DOHH2 (cell line): ENCODE data around the gene LAMC3.

Experiments
- H3F3A ChIP-seq: fragments of 200-600 bp; sonication (generic), shearing (Covaris generic); 2 replicates; pipeline ENCODE4 v1.6.0; 2016; ENCODE audit warnings: antibody characterized with exemption, mild to moderate bottlenecking; ENCODE audit not compliant: control insufficient read depth, insufficient read depth
- H3K27ac ChIP-seq: fragments of 200-600 bp; sonication (generic); 2 replicates; pipeline ENCODE4 v1.5.1; 2014; ENCODE audit warnings: low read depth, mild to moderate bottlenecking, low read length, moderate library complexity
- H3K27me3 ChIP-seq: fragments of 200-600 bp; sonication (generic); 2 replicates; pipeline ENCODE4 v1.6.1; 2014; ENCODE audit warnings: mild to moderate bottlenecking, low read length, mixed read lengths; ENCODE audit not compliant: control insufficient read depth
- H3K36me3 ChIP-seq: fragments of 200-600 bp; sonication (generic); 2 replicates; pipeline ENCODE4 v1.6.1; 2014; ENCODE audit warnings: mild to moderate bottlenecking, low read length, moderate library complexity, mixed read lengths; ENCODE audit not compliant: control insufficient read depth
- H3K4me1 ChIP-seq: fragments of 200-600 bp; sonication (generic); 2 replicates; pipeline ENCODE4 v1.6.1; 2014; ENCODE audit warnings: mild to moderate bottlenecking, low read length, mixed read lengths; ENCODE audit not compliant: control insufficient read depth
- H3K4me2 ChIP-seq: fragments of 200-600 bp; sonication (generic); 2 replicates; pipeline ENCODE4 v1.6.0; 2014; ENCODE audit warnings: mild to moderate bottlenecking, low read length, moderate library complexity
- H3K4me3 ChIP-seq: fragments of 200-600 bp; sonication (generic); 2 replicates; pipeline ENCODE4 v1.5.1; 2014; ENCODE audit warnings: mild to moderate bottlenecking, low read length, mixed read lengths
- H3K79me2 ChIP-seq: fragments of 200-600 bp; sonication (generic); 2 replicates; pipeline ENCODE4 v1.6.1; 2014; ENCODE audit warnings: mild to moderate bottlenecking, low read length, mixed read lengths; ENCODE audit not compliant: control insufficient read depth
- H3K9me2 ChIP-seq: fragments of 200-600 bp; sonication (generic); replicated peaks from 2 replicates; pipeline ENCODE4 v1.6.1; 2014; ENCODE audit warnings: mild to moderate bottlenecking, low read length, mixed read lengths; ENCODE audit not compliant: control insufficient read depth
- H3K9me3 ChIP-seq: fragments of 200-600 bp; sonication (generic); 2 replicates; pipeline ENCODE4 v1.6.1; 2014; ENCODE audit warnings: antibody characterized with exemption, low read length, mixed read lengths; ENCODE audit not compliant: control insufficient read depth, insufficient read depth
- H4K20me1 ChIP-seq: fragments of 200-600 bp; sonication (generic); 2 replicates; pipeline ENCODE4 v1.6.0; 2014; ENCODE audit warnings: low read depth, mild to moderate bottlenecking, antibody characterized with exemption, low read length, moderate library complexity; ENCODE audit not compliant: control insufficient read depth, insufficient read depth
- EZH2phosphoT487 ChIP-seq: fragments of 200-600 bp; sonication (generic); IDR thresholded peaks from 2 replicates; pipeline ENCODE4 v1.6.1; 2017; ENCODE audit warnings: borderline replicate concordance, mild to moderate bottlenecking, antibody characterized with exemption, low read length, moderate library complexity, mixed read lengths
- TF ChIP-seq, protein P1 (sequence below): fragments of 200-600 bp; sonication (generic); IDR thresholded peaks from one replicate; pipeline ENCODE4 v1.5.1; 2014; ENCODE audit warnings: antibody characterized with exemption, mild to moderate bottlenecking, low read depth, low read length; ENCODE audit not compliant: poor library complexity, severe bottlenecking

LAMC3 gene

DNA sequence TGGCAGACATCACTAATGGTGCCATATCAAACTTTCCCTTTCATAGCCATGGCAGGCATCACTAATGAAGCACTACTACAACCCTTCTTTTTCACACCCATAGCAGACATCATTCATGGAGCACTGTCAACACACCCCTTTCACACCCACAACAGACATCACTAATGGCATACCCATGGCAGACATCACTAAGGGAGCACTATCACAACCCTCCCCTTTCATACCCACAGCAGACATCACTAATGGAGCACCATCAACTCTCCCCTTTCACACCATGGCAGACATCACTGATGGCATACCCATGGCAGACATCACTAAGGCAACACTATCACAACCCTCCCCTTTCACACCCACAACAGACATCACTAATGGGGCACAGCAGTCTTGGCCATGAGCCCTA, 33.7 kb downstream of the LAMC3 start:
- 0 out of 2 replicates have a peak, but pooled peaks cover 4% of the 10 kb centered on the region for H3K27me3 ChIP-seq
- TF ChIP-seq, protein P1, sequence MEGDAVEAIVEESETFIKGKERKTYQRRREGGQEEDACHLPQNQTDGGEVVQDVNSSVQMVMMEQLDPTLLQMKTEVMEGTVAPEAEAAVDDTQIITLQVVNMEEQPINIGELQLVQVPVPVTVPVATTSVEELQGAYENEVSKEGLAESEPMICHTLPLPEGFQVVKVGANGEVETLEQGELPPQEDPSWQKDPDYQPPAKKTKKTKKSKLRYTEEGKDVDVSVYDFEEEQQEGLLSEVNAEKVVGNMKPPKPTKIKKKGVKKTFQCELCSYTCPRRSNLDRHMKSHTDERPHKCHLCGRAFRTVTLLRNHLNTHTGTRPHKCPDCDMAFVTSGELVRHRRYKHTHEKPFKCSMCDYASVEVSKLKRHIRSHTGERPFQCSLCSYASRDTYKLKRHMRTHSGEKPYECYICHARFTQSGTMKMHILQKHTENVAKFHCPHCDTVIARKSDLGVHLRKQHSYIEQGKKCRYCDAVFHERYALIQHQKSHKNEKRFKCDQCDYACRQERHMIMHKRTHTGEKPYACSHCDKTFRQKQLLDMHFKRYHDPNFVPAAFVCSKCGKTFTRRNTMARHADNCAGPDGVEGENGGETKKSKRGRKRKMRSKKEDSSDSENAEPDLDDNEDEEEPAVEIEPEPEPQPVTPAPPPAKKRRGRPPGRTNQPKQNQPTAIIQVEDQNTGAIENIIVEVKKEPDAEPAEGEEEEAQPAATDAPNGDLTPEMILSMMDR, result no peak
- no peak for TF ChIP-seq EZH2phosphoT487
- no peaks in the 10 kb centered on the region for H3K9me3 ChIP-seq
- no peaks in the 10 kb centered on the region for H4K20me1 ChIP-seq
- peak overlapping the region; percentile 79 for H3K27ac ChIP-seq
- peak overlapping the region; percentile 68 for H3K4me2 ChIP-seq
- H3F3A ChIP-seq, result peaks cover 6% of the 10 kb centered on the region
- H3K9me2 ChIP-seq, result no peaks in the 10 kb centered on the region
- peaks cover 38% of the 10 kb centered on the region for H3K4me1 ChIP-seq
- H3K4me3 ChIP-seq, result peak overlapping the region; percentile 53
- no peaks in the 10 kb centered on the region for H3K36me3 ChIP-seq
- no peaks in the 10 kb centered on the region for H3K79me2 ChIP-seq

DNA sequence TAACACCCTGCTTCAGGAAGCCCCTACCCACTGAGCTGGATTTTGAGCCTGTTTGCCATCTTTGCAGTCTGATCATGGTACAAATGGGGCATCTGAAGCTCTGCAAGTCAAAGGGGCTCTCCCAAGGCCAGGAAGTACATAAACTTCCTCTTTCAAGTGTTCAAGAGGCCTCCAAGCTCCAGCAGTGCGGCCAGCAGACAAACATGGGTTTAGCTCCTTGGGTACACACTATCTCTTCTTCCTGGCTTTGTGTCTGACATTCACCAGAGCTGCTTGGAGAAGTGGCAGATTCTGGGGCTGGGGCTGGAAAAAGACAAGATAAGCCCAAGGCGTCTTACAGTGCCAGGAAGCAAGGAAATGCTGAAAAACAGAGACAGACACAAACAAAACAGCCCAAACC, 34.1 kb downstream of the LAMC3 start:
- H3K9me3 ChIP-seq, result no peaks in the 10 kb centered on the region
- H3K4me3 ChIP-seq, result peak overlapping the region; percentile 53
- no peaks in the 10 kb centered on the region for H4K20me1 ChIP-seq
- H3K36me3 ChIP-seq, result no peaks in the 10 kb centered on the region
- peaks cover 6% of the 10 kb centered on the region for H3F3A ChIP-seq
- H3K27me3 ChIP-seq, result 0 out of 2 replicates have a peak, but pooled peaks cover 3% of the 10 kb centered on the region
- H3K4me2 ChIP-seq, result peak overlapping the region; percentile 68
- H3K9me2 ChIP-seq, result no peaks in the 10 kb centered on the region
- no peaks in the 10 kb centered on the region for H3K79me2 ChIP-seq
- no peak for TF ChIP-seq EZH2phosphoT487
- TF ChIP-seq, protein P1, result no peak
- peaks cover 38% of the 10 kb centered on the region for H3K4me1 ChIP-seq
- H3K27ac ChIP-seq, result peak overlapping the region; percentile 79

DNA sequence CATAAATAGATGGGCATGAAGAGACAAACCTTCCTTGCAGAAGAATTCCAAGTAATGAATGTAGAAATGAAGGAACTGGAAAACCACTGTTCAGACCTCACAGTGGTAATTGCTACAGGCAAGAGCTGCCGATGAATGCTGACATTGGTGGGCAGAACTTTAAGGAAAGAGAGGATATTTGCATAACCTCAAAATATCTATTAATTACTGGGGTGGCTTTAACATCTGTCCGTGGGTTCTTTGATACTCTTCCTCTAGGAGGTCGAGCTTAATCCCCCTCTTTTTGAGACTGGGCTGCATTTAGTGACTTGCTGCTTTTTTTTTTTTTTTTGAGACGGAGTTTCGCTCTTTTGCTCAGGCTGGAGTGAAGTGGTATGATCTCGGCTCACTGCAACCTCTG, 34.7 kb downstream of the LAMC3 start:
- no peaks in the 10 kb centered on the region for H3K9me3 ChIP-seq
- H3K27ac ChIP-seq, result peak overlapping the region; percentile 79
- H4K20me1 ChIP-seq, result no peaks in the 10 kb centered on the region
- peaks cover 6% of the 10 kb centered on the region for H3F3A ChIP-seq
- peak overlapping the region; percentile 68 for H3K4me2 ChIP-seq
- peaks cover 2% of the 10 kb centered on the region; the same call in 1 of the 2 replicates for H3K27me3 ChIP-seq
- no peaks in the 10 kb centered on the region for H3K79me2 ChIP-seq
- TF ChIP-seq, protein P1, result no peak
- no peak for TF ChIP-seq EZH2phosphoT487
- H3K4me1 ChIP-seq, result peaks cover 38% of the 10 kb centered on the region
- no peaks in the 10 kb centered on the region for H3K36me3 ChIP-seq
- peak overlapping the region; percentile 53 for H3K4me3 ChIP-seq
- H3K9me2 ChIP-seq, result no peaks in the 10 kb centered on the region
